ENCODE measurements around the gene SNTG2.

DNA sequence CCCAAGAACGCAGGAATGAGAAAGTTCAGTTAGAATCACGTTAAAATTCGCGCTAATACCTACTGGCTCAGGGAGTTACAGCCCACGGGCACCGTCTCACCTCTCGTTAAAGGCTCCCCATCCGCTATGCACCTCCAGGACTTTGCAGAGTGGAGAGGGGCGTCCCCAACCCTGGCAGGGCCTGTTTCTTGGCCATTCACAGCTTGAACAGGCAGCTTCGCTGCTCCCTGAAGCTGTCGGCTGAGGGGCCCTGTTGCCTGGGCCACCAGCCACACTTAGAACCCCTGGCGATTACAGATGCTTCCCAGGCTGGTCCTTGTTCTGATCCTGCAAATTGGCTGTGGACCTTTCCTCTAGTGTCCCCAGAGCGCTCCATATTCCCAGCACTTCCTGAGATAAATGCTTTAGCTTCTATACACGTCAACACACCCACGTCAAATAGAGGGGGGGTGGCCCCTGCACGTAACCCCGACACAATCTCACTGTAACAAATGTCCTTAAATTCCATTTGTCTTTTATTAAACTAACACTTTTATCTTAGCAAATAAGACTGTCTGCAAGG, 16.8 kb upstream of the SNTG2 start:
- no peak for TF ChIP-seq POLR2A (IDR thresholded peaks at IDR 0.05)
- TF ChIP-seq, protein P1, sequence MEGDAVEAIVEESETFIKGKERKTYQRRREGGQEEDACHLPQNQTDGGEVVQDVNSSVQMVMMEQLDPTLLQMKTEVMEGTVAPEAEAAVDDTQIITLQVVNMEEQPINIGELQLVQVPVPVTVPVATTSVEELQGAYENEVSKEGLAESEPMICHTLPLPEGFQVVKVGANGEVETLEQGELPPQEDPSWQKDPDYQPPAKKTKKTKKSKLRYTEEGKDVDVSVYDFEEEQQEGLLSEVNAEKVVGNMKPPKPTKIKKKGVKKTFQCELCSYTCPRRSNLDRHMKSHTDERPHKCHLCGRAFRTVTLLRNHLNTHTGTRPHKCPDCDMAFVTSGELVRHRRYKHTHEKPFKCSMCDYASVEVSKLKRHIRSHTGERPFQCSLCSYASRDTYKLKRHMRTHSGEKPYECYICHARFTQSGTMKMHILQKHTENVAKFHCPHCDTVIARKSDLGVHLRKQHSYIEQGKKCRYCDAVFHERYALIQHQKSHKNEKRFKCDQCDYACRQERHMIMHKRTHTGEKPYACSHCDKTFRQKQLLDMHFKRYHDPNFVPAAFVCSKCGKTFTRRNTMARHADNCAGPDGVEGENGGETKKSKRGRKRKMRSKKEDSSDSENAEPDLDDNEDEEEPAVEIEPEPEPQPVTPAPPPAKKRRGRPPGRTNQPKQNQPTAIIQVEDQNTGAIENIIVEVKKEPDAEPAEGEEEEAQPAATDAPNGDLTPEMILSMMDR (IDR thresholded peaks at IDR 0.05), result no peak

Data from tibial nerve (tissue), 3 donors.